ENCODE data around the gene ZNF385A. TPM values are rescaled to one million over a fixed set of nuclear protein-coding genes. Genes with fewer than 3 reads are reported as not detected.

The ZNF385A gene
- total RNA-seq, 2 experiments from 2014 or later: 0.32 to 2.9 TPM

- TF ChIP-seq, protein P1, sequence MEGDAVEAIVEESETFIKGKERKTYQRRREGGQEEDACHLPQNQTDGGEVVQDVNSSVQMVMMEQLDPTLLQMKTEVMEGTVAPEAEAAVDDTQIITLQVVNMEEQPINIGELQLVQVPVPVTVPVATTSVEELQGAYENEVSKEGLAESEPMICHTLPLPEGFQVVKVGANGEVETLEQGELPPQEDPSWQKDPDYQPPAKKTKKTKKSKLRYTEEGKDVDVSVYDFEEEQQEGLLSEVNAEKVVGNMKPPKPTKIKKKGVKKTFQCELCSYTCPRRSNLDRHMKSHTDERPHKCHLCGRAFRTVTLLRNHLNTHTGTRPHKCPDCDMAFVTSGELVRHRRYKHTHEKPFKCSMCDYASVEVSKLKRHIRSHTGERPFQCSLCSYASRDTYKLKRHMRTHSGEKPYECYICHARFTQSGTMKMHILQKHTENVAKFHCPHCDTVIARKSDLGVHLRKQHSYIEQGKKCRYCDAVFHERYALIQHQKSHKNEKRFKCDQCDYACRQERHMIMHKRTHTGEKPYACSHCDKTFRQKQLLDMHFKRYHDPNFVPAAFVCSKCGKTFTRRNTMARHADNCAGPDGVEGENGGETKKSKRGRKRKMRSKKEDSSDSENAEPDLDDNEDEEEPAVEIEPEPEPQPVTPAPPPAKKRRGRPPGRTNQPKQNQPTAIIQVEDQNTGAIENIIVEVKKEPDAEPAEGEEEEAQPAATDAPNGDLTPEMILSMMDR (conservative IDR thresholded peaks at IDR 0.05; ENCODE audit: low read length): no peak
- no peak for TF ChIP-seq EZH2phosphoT487 (IDR thresholded peaks at IDR 0.05; ENCODE audit: borderline replicate concordance, low read depth, low read length)
- DNase-seq (ENCODE audit: low spot score): no peak
- Histone ChIP-seq H3K4me2 (ENCODE audit: low read length) (no peak overlapping the region), H4K20me1 (ENCODE audit: insufficient read depth, low read length) (no peaks in the 10 kb centered on the region), H3K4me1 (ENCODE audit: insufficient read depth, low read length, poor library complexity, severe bottlenecking) (peaks cover 29% of the 10 kb centered on the region), H2AFZ (ENCODE audit: low read length) (no peak overlapping the region), H3K36me3 (ENCODE audit: insufficient read depth, low read length) (no peaks in the 10 kb centered on the region), H3K9me3 (ENCODE audit: low read length) (no peaks in the 10 kb centered on the region), H3K4me3 (ENCODE audit: low read depth, low read length, poor library complexity, severe bottlenecking) (no peak overlapping the region), H3K9me2 (ENCODE audit: insufficient read depth, low read length) (no peaks in the 10 kb centered on the region), H3K79me2 (ENCODE audit: insufficient read depth, low read depth, low read length) (no peaks in the 10 kb centered on the region), H3K27ac (ENCODE audit: low read depth, low read length, poor library complexity, severe bottlenecking) (no peak overlapping the region)
- ChIA-PET POLR2A (no interaction called here), CTCF (ENCODE audit: unreplicated experiment) (no interaction called here)
- intact Hi-C loops (cut with micrococcal nuclease; ENCODE audit: unreplicated experiment): no loop called here
- BruUV-seq (replicated peaks): no TSS peak
These were observed 32.4 kb upstream of the ZNF385A start for GRCh38 chr12:54416687-54417603.

DNA sequence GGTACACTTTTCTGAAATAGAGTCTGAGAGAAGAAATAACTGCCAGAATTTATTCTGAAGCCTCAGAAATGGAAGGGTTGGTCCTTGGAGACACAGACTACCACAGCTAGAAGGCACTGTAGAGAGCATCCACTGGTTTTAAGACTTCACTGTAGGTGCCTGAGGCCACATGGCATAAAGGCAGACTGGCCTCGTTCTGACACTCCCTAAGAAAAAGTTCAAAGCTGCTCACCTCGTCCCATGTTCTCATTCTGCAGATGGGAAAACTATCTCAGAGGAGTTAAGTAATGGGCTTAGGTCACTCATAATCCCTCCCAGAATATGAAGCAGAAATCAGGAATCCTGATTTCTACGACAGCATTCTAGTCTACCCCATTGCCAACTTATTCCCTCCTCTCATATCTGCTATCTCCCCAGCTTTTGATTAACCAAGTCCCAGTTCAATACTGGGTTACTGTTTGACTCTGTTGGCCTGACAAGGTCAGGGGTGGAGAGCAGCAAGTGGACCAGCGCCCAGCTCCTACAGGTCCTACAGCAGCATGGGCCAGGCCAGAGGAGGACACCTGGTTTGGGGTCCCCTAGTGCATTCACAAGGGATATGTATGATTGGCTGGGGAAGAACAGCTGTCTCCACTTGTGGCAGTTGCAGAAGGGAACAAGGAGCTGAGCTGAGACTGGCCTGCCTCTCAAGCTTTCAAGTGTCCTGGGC is 30.8 kb upstream of the ZNF385A start:
- no peaks in the 10 kb centered on the region for H3K9me3 ChIP-seq (ENCODE audit: low read length)
- H3K36me3 ChIP-seq (ENCODE audit: insufficient read depth, low read length): no peaks in the 10 kb centered on the region
- H3K79me2 ChIP-seq (ENCODE audit: insufficient read depth, low read depth, low read length): no peaks in the 10 kb centered on the region
- H3K27ac ChIP-seq (ENCODE audit: low read depth, low read length, poor library complexity, severe bottlenecking): no peak overlapping the region
- no peak for DNase-seq (ENCODE audit: low spot score)
- intact Hi-C loops (cut with micrococcal nuclease; ENCODE audit: unreplicated experiment): no loop called here
- CTCF ChIA-PET (ENCODE audit: unreplicated experiment): interaction anchor here (1.0 kb wide), 1 partner anchor 16 kb away, joined by 3 read pairs; no protein-coding TSS in a partner anchor
- no peak overlapping the region for H3K4me2 ChIP-seq (ENCODE audit: low read length)
- H4K20me1 ChIP-seq (ENCODE audit: insufficient read depth, low read length): no peaks in the 10 kb centered on the region
- H3K9me2 ChIP-seq (ENCODE audit: insufficient read depth, low read length): no peaks in the 10 kb centered on the region
- H2AFZ ChIP-seq (ENCODE audit: low read length): no peak overlapping the region
- TF ChIP-seq EZH2phosphoT487 (IDR thresholded peaks at IDR 0.05; ENCODE audit: borderline replicate concordance, low read depth, low read length): no peak
- TF ChIP-seq, protein P1 (conservative IDR thresholded peaks at IDR 0.05; ENCODE audit: low read length): 0 out of 2 replicates have a peak, but pooled peaks have one; percentile 12
- no TSS peak for BruUV-seq (replicated peaks)
- peaks cover 38% of the 10 kb centered on the region for H3K4me1 ChIP-seq (ENCODE audit: insufficient read depth, low read length, poor library complexity, severe bottlenecking)
- no peak overlapping the region for H3K4me3 ChIP-seq (ENCODE audit: low read depth, low read length, poor library complexity, severe bottlenecking)
- POLR2A ChIA-PET: interaction anchor here (0.6 to 0.9 kb wide), 2 partner anchors 28 to 87 kb away, joined by 4 read pairs; no protein-coding TSS in a partner anchor

Measured in OCI-LY7 (cell line).